Calu3 (cell line): ENCODE measurements around the gene ITGA2B. TPM values are rescaled to one million over a fixed set of nuclear protein-coding genes. Genes with fewer than 3 reads are reported as not detected.

Experiments used
- BruUV-seq: library from RNA; stranded (reverse); fragments of 400-500 nt; replicated peaks from 2 replicates; lab custom pipeline; 2021; lab: Mats Ljungman, UMichigan
- CTCF ChIA-PET: fragments of 300-600 bp; sonication (Branson Sonifier 250); formaldehyde crosslinking; loops from one replicate; lab custom pipeline; 2022; ENCODE audit warnings: antibody characterized with exemption; lab: Charles Lee
- DNase-seq: peaks from one replicate; pipeline ENCODE4 v3.0.0; 2022
- H3K27ac Mint-ChIP-seq: one replicate; pipeline ENCODE4 v1.8.0; 2022; ENCODE audit warnings: mixed read lengths; ENCODE audit not compliant: unreplicated experiment
- H3K27me3 Mint-ChIP-seq: one replicate; pipeline ENCODE4 v1.8.0; 2022; ENCODE audit warnings: mixed read lengths; ENCODE audit not compliant: unreplicated experiment
- H3K36me3 Mint-ChIP-seq: one replicate; pipeline ENCODE4 v1.8.0; 2022; ENCODE audit warnings: mild to moderate bottlenecking, moderate library complexity, mixed read lengths; ENCODE audit not compliant: insufficient read depth, unreplicated experiment
- H3K4me1 Mint-ChIP-seq: one replicate; pipeline ENCODE4 v1.8.0; 2022; ENCODE audit warnings: mild to moderate bottlenecking, low read depth, mixed read lengths; ENCODE audit not compliant: unreplicated experiment
- H3K4me3 Mint-ChIP-seq: one replicate; pipeline ENCODE4 v1.8.0; 2022; ENCODE audit warnings: mild to moderate bottlenecking, low read depth, moderate library complexity, mixed read lengths; ENCODE audit not compliant: unreplicated experiment
- H3K9me3 Mint-ChIP-seq: one replicate; pipeline ENCODE4 v1.8.0; 2022; ENCODE audit warnings: low read depth, mixed read lengths; ENCODE audit not compliant: unreplicated experiment
- intact Hi-C: fragments of 100-400 bp; cut with micrococcal nuclease; formaldehyde crosslinking; loops from one replicate; pipeline ENCODE4 v1.10.0; 2022; ENCODE audit not compliant: unreplicated experiment
- total RNA-seq: library from RNA; stranded (reverse); gene quantifications from 2 replicates; pipeline ENCODE4 v1.2.3, GENCODE V29; 2022
- TF ChIP-seq, protein P1 (sequence below): fragments of 200-600 bp; IDR thresholded peaks from one replicate; pipeline ENCODE4 v1.8.0; 2022; ENCODE audit warnings: antibody characterized with exemption; ENCODE audit not compliant: unreplicated experiment

Gene ITGA2B
- total RNA-seq, 1 experiment from 2014 or later, result 1.6 TPM

DNA sequence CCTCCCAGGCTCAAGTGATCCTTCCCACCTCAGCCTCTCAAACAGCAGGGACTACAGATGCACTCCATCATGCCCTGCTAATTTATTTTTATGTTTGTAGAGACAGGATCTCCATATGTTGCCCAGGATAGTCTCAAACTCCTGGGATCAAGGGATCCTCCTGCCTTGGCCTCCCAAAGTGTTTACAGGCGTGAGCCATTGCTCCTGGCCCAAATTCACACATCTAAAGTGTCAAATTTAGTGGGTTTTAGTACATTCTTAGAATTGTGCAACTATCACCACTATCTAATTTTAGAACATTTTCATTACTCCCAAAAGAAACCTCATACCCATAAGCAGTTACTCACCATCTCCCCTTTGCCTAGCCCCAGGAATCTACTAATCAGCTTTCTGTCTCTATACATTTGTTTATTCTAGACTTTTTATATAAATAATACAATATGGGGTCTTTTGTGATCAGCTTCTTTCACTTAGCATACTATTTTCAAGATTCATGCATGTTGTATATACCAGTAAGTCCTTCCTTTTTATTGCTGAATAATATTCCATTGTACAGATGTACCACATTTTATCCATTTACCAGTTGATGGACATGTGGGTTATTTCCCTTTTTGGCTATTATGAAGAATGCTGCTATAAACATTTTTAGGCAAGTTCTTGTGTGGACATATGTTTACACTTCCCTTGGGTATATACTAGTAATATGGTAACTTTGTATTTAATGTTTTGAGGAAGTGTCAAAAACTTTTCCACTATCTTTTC, 25.1 kb upstream of the ITGA2B start:
- no TSS peak for BruUV-seq
- TF ChIP-seq, protein P1, sequence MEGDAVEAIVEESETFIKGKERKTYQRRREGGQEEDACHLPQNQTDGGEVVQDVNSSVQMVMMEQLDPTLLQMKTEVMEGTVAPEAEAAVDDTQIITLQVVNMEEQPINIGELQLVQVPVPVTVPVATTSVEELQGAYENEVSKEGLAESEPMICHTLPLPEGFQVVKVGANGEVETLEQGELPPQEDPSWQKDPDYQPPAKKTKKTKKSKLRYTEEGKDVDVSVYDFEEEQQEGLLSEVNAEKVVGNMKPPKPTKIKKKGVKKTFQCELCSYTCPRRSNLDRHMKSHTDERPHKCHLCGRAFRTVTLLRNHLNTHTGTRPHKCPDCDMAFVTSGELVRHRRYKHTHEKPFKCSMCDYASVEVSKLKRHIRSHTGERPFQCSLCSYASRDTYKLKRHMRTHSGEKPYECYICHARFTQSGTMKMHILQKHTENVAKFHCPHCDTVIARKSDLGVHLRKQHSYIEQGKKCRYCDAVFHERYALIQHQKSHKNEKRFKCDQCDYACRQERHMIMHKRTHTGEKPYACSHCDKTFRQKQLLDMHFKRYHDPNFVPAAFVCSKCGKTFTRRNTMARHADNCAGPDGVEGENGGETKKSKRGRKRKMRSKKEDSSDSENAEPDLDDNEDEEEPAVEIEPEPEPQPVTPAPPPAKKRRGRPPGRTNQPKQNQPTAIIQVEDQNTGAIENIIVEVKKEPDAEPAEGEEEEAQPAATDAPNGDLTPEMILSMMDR, result no peak
- no peak overlapping the region for H3K27ac Mint-ChIP-seq
- H3K9me3 Mint-ChIP-seq, result no peaks in the 10 kb centered on the region
- no peak for DNase-seq
- no peak overlapping the region for H3K4me3 Mint-ChIP-seq
- peaks cover 13% of the 10 kb centered on the region for H3K4me1 Mint-ChIP-seq
- intact Hi-C loops, result no loop called here
- H3K36me3 Mint-ChIP-seq, result peaks cover 12% of the 10 kb centered on the region
- CTCF ChIA-PET, result interaction anchor here (0.5 to 0.6 kb wide), 2 partner anchors 28 to 297 kb away, joined by 3 to 4 read pairs; no protein-coding TSS in a partner anchor
- H3K27me3 Mint-ChIP-seq, result no peaks in the 10 kb centered on the region

DNA sequence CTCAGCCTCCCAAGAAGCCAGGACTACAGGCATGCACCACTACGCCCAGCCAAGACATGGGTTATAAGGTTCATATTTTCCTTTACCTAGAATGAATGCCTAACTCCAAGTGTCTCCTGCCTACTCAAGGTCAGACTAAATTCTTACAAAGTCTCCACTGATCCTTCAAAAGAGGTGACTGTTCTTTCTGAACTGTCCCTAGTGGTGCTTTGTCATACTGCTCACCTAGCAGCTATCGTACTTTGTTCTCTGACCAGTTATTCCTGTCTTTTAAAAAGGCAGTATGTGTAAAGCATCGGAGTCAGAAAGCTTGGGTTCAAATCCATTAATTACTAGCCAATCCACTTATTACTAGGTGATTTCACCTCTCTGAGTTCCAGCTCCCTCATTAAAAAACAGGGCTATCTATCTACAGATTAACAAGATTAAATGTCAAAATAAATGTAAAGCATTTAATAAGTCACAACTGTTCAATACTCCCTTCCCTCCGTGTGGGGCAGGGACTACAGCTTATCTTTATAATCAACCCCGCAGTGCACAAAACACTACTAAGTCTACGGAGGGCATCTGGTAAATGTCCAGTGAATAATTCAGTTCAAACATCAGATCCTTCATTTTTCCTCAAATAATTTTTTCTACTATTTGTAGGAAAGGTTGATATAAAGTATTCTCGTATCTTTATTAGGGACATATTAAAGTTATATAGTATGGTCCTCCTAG, 20.0 kb upstream of the ITGA2B start:
- CTCF ChIA-PET, result no interaction called here
- DNase-seq, result no peak
- no peaks in the 10 kb centered on the region for H3K4me1 Mint-ChIP-seq
- no peaks in the 10 kb centered on the region for H3K27me3 Mint-ChIP-seq
- no peak overlapping the region for H3K27ac Mint-ChIP-seq
- H3K9me3 Mint-ChIP-seq, result no peaks in the 10 kb centered on the region
- no peak overlapping the region for H3K4me3 Mint-ChIP-seq
- TF ChIP-seq, protein P1, result no peak
- BruUV-seq, result no TSS peak
- intact Hi-C loops, result no loop called here
- peaks cover 12% of the 10 kb centered on the region for H3K36me3 Mint-ChIP-seq

DNA sequence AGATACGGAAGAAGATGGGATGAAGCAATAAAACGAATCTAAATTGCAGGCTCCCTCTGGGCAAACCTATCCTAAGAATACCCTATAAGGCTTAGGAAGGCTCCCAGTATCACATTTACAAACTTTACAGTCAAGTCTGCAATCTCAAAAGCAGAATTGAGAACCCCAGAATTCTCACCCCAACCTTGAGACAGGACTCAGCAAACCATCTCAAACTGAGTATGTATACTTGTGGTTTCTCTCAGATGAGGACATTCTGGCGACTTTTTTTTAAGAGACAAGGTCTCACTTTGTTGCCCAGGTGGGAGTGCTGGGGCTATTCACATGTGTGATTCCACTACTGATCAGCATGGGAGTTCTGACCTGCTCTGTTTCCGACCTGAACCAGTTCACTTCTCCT, 19.3 kb upstream of the ITGA2B start:
- Mint-ChIP-seq H3K27ac (no peak overlapping the region), H3K9me3 (no peaks in the 10 kb centered on the region), H3K27me3 (no peaks in the 10 kb centered on the region), H3K36me3 (peaks cover 17% of the 10 kb centered on the region), H3K4me3 (no peak overlapping the region), H3K4me1 (no peaks in the 10 kb centered on the region)
- TF ChIP-seq, protein P1, result no peak
- no peak for DNase-seq
- no TSS peak for BruUV-seq
- CTCF ChIA-PET, result no interaction called here
- intact Hi-C loops, result no loop called here

DNA sequence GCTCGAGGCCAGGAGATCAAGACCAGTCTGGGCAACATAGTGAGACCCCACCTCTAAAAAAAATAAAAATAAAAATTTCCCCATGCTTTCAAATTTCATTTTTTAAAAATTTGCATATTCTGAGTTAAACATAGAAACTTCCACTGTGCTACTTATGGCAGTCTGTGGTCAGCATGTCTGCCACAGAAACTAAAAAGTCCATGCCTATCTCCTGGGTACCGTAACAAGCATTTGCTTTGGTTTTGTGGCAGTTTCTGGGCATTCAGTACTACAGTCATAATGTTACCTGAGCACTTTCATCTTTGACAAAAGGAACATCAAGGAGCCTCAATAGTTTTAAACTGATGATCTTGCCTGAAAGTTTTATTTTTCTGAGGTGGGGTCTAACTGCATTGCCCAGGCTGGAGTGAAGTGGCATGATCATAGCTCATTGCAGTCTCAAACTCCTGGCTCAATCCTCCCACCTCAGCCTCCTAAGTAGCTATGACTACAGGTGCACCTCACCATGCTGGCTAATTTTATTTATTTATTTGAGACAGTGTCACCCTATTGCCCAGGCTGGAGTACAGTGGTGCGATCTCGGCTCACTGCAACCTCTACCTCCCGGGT, 13.2 kb upstream of the ITGA2B start:
- no peak for DNase-seq
- Mint-ChIP-seq H3K27me3 (no peaks in the 10 kb centered on the region), H3K27ac (no peak overlapping the region), H3K4me3 (no peak overlapping the region), H3K36me3 (peaks cover 36% of the 10 kb centered on the region), H3K9me3 (no peaks in the 10 kb centered on the region), H3K4me1 (no peaks in the 10 kb centered on the region)
- CTCF ChIA-PET, result no interaction called here
- no TSS peak for BruUV-seq
- intact Hi-C loops, result no loop called here
- TF ChIP-seq, protein P1, result no peak
